Nephron progenitor cell (in vitro differentiated cells): ENCODE results near the gene BAIAP2L1.

Source experiments
- DNase-seq: peaks from one replicate; pipeline ENCODE4 v3.0.0; 2021
- H3K27ac Mint-ChIP-seq: 2 replicates; pipeline ENCODE4 v1.8.0; 2021; ENCODE audit warnings: mild to moderate bottlenecking, moderate library complexity, mixed read lengths
- H3K27me3 Mint-ChIP-seq: 2 replicates; pipeline ENCODE4 v1.8.0; 2021; ENCODE audit warnings: mild to moderate bottlenecking, low read depth, mixed read lengths; ENCODE audit not compliant: poor library complexity
- H3K36me3 Mint-ChIP-seq: 2 replicates; pipeline ENCODE4 v1.8.0; 2021; ENCODE audit warnings: low read depth, mixed read lengths
- H3K4me1 Mint-ChIP-seq: 2 replicates; pipeline ENCODE4 v1.8.0; 2021; ENCODE audit warnings: mixed read lengths
- H3K4me3 Mint-ChIP-seq: 2 replicates; pipeline ENCODE4 v1.8.0; 2021; ENCODE audit warnings: mild to moderate bottlenecking, moderate library complexity, mixed read lengths
- H3K9me3 Mint-ChIP-seq: 2 replicates; pipeline ENCODE4 v1.8.0; 2021; ENCODE audit warnings: mild to moderate bottlenecking, moderate library complexity, mixed read lengths
- TF ChIP-seq, protein P1 (sequence below): fragments of 200-600 bp; sonication (generic); IDR thresholded peaks from 2 replicates; pipeline ENCODE4 v1.5.0; 2021; ENCODE audit warnings: antibody characterized with exemption

The BAIAP2L1 gene

DNA sequence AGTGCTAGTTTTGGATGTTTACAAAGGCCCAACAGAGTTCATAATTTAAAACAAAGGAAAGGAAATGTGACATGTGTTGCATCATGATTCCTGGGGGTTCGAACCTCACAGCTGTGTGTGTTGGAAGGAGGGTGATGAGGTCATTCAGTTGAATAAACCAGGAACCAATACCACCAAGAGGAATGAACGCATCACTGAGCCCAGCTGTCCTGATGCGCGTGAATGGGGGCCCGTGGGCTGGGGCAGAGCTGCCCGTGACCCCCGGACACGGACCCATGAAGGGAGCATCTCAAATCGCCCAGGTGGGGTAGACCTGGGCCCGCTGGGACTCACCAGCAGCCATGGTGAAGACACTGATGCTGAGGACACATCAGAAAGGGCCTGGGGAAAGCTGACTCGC, 86.4 kb downstream of the BAIAP2L1 start:
- H3K27ac Mint-ChIP-seq, result peak overlapping the region; percentile 59
- TF ChIP-seq, protein P1, sequence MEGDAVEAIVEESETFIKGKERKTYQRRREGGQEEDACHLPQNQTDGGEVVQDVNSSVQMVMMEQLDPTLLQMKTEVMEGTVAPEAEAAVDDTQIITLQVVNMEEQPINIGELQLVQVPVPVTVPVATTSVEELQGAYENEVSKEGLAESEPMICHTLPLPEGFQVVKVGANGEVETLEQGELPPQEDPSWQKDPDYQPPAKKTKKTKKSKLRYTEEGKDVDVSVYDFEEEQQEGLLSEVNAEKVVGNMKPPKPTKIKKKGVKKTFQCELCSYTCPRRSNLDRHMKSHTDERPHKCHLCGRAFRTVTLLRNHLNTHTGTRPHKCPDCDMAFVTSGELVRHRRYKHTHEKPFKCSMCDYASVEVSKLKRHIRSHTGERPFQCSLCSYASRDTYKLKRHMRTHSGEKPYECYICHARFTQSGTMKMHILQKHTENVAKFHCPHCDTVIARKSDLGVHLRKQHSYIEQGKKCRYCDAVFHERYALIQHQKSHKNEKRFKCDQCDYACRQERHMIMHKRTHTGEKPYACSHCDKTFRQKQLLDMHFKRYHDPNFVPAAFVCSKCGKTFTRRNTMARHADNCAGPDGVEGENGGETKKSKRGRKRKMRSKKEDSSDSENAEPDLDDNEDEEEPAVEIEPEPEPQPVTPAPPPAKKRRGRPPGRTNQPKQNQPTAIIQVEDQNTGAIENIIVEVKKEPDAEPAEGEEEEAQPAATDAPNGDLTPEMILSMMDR, result no peak
- H3K9me3 Mint-ChIP-seq, result peaks cover 25% of the 10 kb centered on the region
- H3K36me3 Mint-ChIP-seq, result peaks cover 64% of the 10 kb centered on the region
- no peaks in the 10 kb centered on the region for H3K27me3 Mint-ChIP-seq
- DNase-seq, result no peak
- H3K4me3 Mint-ChIP-seq, result no peak overlapping the region
- H3K4me1 Mint-ChIP-seq, result no peaks in the 10 kb centered on the region

DNA sequence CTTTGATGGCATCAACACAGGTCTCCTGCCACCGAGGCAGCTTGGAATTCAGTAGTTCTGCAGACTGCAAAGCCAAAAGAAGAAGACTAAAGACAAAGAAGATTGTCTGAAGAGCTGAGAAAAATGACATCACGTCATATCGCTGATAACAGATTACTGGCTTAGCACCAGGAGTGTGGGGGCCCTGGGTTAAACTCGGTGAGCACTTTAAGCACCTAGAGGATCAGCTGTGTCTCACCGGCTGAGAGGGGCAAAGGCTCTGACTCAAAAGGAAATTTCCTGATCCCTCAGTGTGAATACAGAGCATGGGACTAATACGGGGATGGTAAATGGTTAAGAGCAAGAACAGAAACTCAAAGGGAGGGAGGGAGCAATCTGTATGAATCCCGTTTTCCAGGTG, 88.7 kb downstream of the BAIAP2L1 start:
- Mint-ChIP-seq H3K9me3 (peaks cover 15% of the 10 kb centered on the region), H3K36me3 (peaks cover 73% of the 10 kb centered on the region), H3K4me1 (no peaks in the 10 kb centered on the region), H3K27me3 (no peaks in the 10 kb centered on the region), H3K27ac (no peak overlapping the region), H3K4me3 (no peak overlapping the region)
- TF ChIP-seq, protein P1, result no peak
- no peak for DNase-seq

DNA sequence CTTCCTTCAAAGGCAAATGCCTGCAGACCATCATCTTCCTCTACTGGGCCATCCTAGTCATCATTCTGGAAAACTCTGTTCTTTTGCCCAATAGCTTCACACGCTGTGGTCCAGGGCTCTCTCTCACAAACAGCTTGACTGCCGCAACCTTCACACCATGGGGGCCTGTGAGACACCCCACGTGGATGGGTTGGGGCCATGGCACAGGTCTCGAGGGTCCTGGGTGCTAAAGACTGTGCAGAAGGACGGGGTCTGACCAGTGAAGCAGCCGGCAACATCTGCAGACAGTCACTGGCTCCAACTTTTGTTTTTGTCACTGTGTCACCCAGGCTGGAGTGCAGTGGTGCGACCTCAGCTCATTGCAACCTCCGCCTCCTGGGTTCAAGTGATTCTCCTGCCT, 91.3 kb downstream of the BAIAP2L1 start:
- peaks cover 6% of the 10 kb centered on the region for H3K4me1 Mint-ChIP-seq
- no peaks in the 10 kb centered on the region for H3K9me3 Mint-ChIP-seq
- H3K27me3 Mint-ChIP-seq, result no peaks in the 10 kb centered on the region
- H3K4me3 Mint-ChIP-seq, result no peak overlapping the region
- peaks cover 63% of the 10 kb centered on the region for H3K36me3 Mint-ChIP-seq
- TF ChIP-seq, protein P1, result no peak
- no peak overlapping the region for H3K27ac Mint-ChIP-seq
- no peak for DNase-seq

DNA sequence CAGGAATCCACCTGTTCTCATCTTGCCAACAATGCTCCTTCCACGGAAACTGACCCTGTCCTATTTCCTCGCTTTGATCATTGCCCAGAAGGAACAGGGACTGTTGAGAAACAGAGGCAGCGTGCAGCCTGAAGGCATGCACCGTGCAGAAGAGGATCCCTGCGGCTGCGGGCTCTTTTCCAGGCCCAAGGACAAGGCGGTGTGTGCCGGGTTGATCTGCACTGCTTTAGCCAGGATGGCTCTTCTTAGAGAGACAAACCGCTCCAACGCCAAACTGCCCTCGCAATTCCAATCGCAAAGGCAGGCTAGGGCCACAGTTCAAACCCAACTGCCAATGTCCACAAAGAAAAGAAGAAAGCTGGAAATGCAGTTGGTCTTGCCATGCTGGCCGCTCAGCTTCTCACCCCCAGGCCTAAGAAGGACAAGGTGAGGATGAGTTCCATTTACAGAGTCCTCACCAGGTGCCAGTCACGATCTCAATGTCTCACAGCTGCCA, 92.9 kb downstream of the BAIAP2L1 start:
- Mint-ChIP-seq H3K27me3 (no peaks in the 10 kb centered on the region), H3K36me3 (peaks cover 65% of the 10 kb centered on the region), H3K9me3 (no peaks in the 10 kb centered on the region), H3K4me3 (no peak overlapping the region), H3K27ac (no peak overlapping the region), H3K4me1 (peaks cover 21% of the 10 kb centered on the region)
- TF ChIP-seq, protein P1, result no peak
- no peak for DNase-seq

DNA sequence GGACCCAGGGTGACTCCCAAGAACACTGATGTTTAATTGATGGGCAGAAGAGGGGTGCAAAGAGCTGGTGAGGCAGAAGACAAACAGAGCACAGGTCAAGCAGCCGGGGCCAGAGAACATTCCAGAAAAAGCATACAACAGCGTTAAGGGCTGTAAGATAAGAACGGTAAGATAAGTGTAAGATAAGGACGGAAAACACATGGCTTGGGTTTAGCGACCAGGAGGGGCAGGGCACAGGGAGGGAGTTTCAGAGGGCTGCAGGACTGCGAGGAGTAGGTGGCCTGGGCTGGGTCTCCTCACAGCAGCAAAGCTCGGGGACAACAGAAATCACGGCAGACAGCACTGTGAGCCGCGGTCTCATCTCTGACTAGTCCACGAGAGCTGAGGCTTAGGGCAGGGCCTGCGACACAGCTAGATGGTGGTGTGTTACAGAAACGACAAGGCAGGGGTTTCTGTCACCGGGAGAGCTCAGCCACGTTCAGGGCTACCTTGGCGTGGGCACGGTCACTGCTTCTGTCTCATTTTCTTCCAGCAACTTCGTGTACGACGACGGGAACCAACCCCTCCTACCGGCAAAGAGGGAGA, 94.8 kb downstream of the BAIAP2L1 start:
- Mint-ChIP-seq H3K27ac (peak overlapping the region; percentile 73), H3K9me3 (no peaks in the 10 kb centered on the region), H3K36me3 (peaks cover 63% of the 10 kb centered on the region), H3K27me3 (peaks cover 2% of the 10 kb centered on the region), H3K4me3 (no peak overlapping the region), H3K4me1 (peaks cover 37% of the 10 kb centered on the region)
- TF ChIP-seq, protein P1, result no peak
- DNase-seq, result no peak

DNA sequence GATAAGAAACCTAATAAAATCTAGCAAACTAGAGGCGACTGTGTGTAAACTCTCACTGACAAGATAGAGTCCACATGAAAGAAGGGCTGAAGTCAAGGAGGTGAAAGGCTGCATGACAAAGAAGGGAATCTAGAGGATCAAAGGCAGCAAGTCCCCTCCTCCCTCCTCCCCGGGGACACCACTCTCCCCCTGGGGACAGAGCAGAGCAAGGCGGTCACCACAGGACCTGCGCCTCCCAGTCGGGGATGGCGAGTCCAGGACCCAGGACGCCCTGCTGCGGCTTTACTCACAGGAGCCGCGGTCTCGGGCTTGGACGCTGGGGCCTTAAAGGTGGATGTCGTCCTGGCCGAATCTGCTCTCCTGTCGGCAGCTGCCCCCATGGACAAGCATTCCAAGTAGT, 97.0 kb downstream of the BAIAP2L1 start:
- Mint-ChIP-seq H3K27me3 (peaks cover 6% of the 10 kb centered on the region), H3K4me3 (no peak overlapping the region), H3K36me3 (peaks cover 61% of the 10 kb centered on the region), H3K4me1 (peaks cover 47% of the 10 kb centered on the region), H3K27ac (peak overlapping the region; percentile 17), H3K9me3 (no peaks in the 10 kb centered on the region)
- no peak for DNase-seq
- TF ChIP-seq, protein P1, result no peak
